Stimulated activated CD4-positive, alpha-beta T cell treated with anti-CD3 and anti-CD28 coated beads, Interleukin-15, amount 100 ng/mL, for 48 hours (primary cell): ENCODE results near the gene KCNJ4.
A peak's percentile ranks its signal among the peaks of the same experiment; 100 is the strongest.
"Not testable (repeated sequence)": the region's sequence is repeated elsewhere in the genome, so short reads cannot be mapped to it uniquely, and the experiment has no call there.

Experiments
- DNase-seq, 2 donors: peaks; one replicate each; pipeline ENCODE4 v3.0.0-alpha.2; 2020; ENCODE audit warnings: low read depth in 2 of 2

Gene KCNJ4

GRCh38 chr22:38412435-38413084 lies 42.4 kb downstream of the KCNJ4 start:
- peak in 1 of 2 donors; percentile 41 for DNase-seq

- no peak for DNase-seq
Observed at GRCh38 chr22:38411016-38411415, 44.0 kb downstream of the KCNJ4 start.

GRCh38 chr22:38409916-38410315 lies 45.1 kb downstream of the KCNJ4 start:
- not testable (repeated sequence) for DNase-seq

GRCh38 chr22:38406617-38407016 lies 48.4 kb downstream of the KCNJ4 start:
- DNase-seq: no peak

GRCh38 chr22:38404419-38404818 lies 50.6 kb downstream of the KCNJ4 start:
- DNase-seq: no peak

- no peak for DNase-seq
Observed at GRCh38 chr22:38403812-38404211, 51.2 kb downstream of the KCNJ4 start.

- DNase-seq: no peak
Observed at GRCh38 chr22:38402204-38402603, 52.8 kb downstream of the KCNJ4 start.

GRCh38 chr22:38401336-38402084 lies 53.5 kb downstream of the KCNJ4 start:
- DNase-seq: no peak

GRCh38 chr22:38400256-38400655 lies 54.7 kb downstream of the KCNJ4 start:
- not testable (repeated sequence) for DNase-seq

- DNase-seq: peak; percentile 75 to 78
Observed at GRCh38 chr22:38398609-38399461, 56.2 kb downstream of the KCNJ4 start.

- DNase-seq: peak; percentile 28 to 29
Observed at GRCh38 chr22:38398181-38398608, 56.8 kb downstream of the KCNJ4 start.

GRCh38 chr22:38397189-38398085 lies 57.6 kb downstream of the KCNJ4 start:
- DNase-seq: no peak

GRCh38 chr22:38396440-38397069 lies 58.4 kb downstream of the KCNJ4 start:
- not testable (repeated sequence) for DNase-seq

GRCh38 chr22:38395944-38396343 lies 59.1 kb downstream of the KCNJ4 start:
- DNase-seq: not testable (repeated sequence)

- not testable (repeated sequence) for DNase-seq
Observed at GRCh38 chr22:38394929-38395624, 59.9 kb downstream of the KCNJ4 start.

- not testable (repeated sequence) for DNase-seq
Observed at GRCh38 chr22:38389428-38389818, 65.6 kb downstream of the KCNJ4 start.

GRCh38 chr22:38388506-38389427 lies 66.2 kb downstream of the KCNJ4 start:
- DNase-seq: not testable (repeated sequence)

- DNase-seq: not testable (repeated sequence)
Observed at GRCh38 chr22:38386918-38387317, 68.1 kb downstream of the KCNJ4 start.

GRCh38 chr22:38383417-38383816 lies 71.6 kb downstream of the KCNJ4 start:
- DNase-seq: no peak
